Measurements from ENCODE around the gene PRKCB.

DNA sequence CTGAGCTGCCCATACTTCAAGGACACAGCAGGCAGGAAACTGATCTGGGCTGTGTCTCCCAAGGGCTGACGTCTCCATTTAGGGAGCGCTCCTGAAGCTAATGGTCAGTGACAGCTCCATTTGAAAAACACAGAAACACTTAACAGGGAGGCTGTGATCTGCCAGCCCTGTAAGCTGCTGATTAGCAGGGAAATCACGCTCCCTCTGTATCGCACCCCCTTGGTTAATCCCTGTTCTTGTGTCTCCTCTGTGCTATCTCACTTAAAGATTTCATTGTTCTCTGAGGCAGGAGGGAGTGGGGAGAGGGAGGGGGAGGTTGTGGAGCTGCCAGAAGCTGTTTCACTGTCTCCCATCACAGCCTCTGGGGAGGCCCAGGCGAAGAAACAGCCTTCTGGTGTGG, 372.9 kb downstream of the PRKCB start:
- TF ChIP-seq, protein P1, sequence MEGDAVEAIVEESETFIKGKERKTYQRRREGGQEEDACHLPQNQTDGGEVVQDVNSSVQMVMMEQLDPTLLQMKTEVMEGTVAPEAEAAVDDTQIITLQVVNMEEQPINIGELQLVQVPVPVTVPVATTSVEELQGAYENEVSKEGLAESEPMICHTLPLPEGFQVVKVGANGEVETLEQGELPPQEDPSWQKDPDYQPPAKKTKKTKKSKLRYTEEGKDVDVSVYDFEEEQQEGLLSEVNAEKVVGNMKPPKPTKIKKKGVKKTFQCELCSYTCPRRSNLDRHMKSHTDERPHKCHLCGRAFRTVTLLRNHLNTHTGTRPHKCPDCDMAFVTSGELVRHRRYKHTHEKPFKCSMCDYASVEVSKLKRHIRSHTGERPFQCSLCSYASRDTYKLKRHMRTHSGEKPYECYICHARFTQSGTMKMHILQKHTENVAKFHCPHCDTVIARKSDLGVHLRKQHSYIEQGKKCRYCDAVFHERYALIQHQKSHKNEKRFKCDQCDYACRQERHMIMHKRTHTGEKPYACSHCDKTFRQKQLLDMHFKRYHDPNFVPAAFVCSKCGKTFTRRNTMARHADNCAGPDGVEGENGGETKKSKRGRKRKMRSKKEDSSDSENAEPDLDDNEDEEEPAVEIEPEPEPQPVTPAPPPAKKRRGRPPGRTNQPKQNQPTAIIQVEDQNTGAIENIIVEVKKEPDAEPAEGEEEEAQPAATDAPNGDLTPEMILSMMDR (IDR thresholded peaks at IDR 0.05), result no peak
- TF ChIP-seq POLR2A (IDR thresholded peaks at IDR 0.05), result no peak
